HG03159 (cell line): ENCODE data around the gene TRMT2B.
"Not testable (repeated sequence)": the region's sequence is repeated elsewhere in the genome, so short reads cannot be mapped to it uniquely, and the experiment has no call there.

Experiments used
- ATAC-seq: cut with Tn5 transposase; IDR thresholded peaks from one replicate; pipeline ENCODE4 v1.9.1; 2021; ENCODE audit warnings: mild to moderate bottlenecking, moderate library complexity; ENCODE audit not compliant: unreplicated experiment

The TRMT2B gene, protein sequence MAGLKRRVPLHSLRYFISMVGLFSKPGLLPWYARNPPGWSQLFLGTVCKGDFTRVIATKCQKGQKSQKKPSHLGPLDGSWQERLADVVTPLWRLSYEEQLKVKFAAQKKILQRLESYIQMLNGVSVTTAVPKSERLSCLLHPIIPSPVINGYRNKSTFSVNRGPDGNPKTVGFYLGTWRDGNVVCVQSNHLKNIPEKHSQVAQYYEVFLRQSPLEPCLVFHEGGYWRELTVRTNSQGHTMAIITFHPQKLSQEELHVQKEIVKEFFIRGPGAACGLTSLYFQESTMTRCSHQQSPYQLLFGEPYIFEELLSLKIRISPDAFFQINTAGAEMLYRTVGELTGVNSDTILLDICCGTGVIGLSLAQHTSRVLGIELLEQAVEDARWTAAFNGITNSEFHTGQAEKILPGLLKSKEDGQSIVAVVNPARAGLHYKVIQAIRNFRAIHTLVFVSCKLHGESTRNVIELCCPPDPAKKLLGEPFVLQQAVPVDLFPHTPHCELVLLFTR

DNA sequence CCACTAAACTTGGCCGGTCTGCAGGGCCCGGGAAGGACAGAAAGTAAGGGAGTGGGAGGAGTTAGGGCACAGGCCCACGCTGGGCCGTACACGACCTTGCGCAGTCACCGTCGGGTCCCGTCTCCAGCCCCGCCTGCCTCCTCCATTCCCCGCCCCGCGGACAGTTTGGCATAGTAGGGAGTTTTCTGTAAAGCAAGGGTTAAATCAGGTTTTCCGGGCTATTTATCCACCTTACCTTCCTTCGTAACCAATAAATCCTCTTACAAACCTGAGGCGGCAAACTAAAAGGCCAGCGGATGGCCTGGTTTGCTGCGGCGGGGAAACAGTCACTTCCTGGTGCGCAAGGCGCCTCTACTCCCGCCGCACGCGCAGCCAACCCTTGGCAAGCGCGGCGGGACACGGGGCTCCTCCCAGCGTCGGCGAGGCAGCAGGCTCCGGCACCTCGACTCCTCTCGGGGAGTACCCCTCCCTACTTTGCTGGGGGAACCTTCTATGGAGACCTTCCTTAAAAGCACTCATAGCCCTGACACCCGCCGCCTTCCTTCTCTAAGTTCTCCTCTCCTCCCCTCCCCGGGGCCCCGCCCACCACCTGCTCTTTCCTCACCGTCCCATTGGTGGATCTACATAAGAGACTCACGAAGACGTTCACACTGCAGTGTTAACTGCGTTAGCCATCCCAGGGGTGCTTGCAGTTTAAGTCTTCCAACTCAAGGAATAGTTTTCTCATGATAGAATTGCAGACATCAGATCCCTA is at the start of gene TRMT2B:
Gene TRMT2B, minus strand, starts transcription at position 563 of the 754 bp plus-strand sequence. CDS start 9,822 bp downstream, outside the sequence.
- peak; percentile 91 for ATAC-seq

DNA sequence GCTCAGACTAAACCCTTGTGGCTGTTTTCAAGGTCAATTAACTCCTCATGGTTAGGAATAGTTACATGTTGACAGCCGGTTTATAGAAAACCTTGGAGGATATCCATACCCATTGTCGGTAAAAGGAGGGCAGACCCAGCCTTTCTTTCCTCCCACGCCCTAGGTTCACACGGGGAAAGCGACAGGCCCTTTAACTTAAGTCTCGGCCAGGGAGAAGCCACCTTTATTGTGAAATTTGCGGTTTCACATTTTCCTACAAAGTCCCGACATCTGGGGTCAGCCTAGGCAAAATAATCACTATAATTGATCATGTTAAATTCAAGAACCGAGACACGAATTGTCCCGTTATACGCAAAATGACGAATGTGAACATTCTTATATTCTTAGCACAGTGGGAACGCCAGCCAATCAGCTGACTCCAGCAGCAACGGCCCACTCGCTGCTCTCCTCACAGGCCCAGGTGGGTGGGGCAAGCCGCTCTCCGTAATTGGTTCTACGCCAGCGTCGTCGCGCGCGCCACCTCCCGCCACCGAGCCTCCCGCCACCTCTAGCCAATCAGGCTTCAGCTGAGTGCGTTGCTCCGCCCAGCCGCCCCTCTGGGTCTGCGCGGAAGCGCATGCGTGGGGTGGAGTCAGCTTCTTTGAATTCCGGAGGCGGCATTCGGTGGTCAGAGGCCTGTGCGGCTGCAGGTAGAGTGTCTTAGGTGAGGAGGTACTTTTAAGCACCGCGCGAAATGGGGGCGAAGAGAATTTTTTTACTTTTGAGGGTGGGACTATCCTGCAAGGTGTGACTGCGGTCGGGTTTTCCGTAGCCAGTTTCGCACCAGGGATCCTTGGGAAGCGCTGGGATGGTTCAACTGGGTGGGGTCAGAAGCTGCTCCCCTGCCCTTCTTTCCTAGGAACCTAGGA is 45.9 kb upstream of the TRMT2B start, which contains the start of gene CENPI:
Gene CENPI, plus strand, starts transcription at position 659 of the 908 bp plus-strand sequence. CDS start 2,867 bp downstream, outside the sequence.
- peak; percentile 99 for ATAC-seq

DNA sequence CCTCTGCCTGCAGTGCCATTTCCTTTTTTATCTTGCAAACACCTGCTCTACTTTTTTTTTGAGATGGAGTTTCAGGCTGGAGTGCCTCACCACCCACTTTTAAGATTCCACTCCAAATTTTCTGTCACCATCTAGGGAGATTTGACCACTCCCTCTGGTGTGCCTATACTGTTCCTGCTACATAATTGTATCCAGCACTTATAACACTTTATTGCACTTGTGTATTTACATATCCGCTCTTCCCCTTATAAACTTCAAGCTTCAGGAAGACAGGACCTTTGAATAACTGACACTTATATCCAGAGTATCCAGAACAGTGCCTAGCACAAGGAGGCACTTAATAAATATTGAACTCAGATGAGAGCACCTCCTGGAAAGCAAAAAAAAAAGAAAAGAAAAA is 39.9 kb upstream of the TRMT2B start:
- ATAC-seq = no peak

DNA sequence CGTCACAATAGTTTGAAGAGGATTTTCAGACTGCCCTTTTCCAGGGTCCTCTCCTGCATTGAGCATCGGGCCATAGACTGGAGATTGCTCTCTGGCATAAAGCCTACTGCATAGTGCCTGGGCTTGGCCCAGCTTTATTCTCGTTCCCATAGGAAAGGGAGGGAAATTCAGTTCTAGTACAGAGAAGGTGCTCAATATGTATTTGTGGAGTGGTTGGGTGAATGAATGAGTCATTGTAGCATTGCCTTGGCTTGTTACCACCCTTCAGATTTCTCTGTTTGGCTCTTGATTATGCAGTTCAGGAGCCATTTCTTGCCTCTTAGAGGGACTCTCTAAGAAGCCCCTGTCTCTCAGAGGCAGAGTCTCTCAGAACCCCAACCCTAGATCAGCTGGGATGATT is 29.3 kb upstream of the TRMT2B start:
- ATAC-seq = no peak

DNA sequence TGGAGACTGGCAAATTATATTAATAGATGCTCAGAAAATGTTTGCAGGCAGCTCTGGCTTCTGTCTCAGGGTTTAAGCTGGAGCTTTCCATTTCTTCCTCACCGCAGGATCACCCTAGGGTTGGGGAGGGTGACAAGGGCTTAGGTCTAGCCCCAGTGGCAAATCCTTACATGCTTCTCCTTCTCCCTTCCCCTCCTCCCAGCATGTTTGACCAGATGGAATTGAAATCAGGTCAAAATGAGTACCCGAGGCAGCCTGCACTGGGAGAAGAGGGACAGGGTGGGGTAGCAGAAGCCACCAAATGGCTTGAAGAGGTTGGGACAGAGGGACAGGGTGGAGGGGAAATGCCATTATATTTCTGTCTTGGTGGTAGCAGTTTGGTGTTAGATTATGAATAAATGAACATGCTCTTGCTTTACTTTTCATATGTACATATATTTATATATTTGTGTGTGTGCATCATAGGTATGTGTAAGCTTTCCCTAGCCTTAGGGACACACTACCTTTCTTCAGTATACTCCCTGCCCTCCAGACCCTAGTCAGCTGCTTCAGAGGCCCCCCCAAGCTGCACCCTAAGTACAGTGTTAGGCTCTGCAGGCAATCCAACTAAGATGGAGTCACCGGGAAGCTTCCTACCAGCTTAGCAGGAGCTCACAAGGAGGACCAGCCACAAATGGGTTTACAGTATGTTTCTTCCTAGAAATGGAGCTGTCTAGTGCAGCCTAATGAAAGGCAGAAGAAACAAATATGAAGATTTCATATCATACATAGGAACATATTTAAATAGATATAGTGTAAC is 28.6 kb upstream of the TRMT2B start:
- no peak for ATAC-seq

DNA sequence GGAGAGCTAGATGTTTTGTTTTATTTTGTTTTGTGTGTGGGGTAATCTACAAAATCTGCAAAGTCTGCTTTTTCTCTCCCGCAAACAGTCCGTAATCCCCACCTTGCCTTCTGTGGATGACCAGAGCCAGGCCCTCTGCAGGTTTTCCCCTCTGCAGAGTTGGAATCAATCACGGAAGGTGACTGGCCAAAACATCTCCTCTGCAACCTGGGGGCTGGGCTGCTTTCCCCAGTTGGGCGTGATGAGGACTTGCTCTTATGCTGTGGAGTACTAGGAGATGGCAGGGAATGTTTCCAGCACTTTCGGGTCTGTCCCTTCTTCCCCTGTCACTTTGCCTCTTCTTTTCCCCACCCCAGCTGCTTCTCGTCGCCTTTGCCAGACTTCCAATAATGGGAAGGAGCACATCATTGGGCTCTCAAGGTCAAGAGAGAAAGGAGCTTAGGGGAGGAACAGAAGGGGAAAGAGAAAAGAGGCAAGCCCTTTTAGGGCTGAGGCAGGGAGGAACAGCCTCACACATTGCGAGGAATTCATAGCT is 27.9 kb upstream of the TRMT2B start:
- ATAC-seq = no peak

DNA sequence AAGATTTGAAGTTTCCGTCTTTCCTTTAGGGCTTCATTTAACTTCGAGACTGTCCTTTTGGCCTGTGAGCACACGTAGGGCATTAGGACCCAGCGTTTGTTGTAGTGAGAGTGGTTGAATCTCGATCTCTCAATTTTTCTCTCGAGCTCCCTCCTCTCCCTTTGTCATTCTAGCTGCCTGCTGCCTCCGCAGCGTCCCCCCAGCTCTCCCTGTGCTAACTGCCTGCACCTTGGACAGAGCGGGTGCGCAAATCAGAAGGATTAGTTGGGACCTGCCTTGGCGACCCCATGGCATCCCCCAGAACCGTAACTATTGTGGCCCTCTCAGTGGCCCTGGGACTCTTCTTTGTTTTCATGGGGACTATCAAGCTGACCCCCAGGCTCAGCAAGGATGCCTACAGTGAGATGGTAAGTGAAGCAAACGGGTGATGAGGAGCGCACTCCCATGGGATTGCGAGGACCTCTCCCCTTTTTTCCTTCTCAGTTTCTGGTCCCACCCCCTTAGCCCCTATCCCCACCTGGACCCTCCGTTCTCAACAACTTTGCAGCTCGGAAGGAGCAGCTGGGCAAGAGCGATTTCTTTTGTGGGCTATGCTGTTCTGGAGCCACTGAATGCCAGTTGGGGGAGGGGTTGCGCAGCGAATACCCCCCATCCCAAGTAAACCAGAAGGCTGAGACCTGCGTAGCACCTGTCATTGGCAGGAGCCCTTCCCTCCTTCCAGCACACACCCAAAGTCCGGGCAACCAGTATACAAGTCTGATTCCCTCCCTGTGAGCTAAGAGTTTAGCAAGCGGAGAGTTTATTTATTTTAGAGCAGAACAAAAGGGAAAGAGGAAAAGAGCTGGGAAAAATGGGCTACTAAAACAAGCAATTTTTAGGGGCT is 27.0 kb upstream of the TRMT2B start, which contains the start of gene TMEM35A:
Gene TMEM35A, plus strand, starts transcription at position 164 of the 883 bp plus-strand sequence. Its CDS starts 124 bp downstream, at position 288.
- no peak for ATAC-seq

DNA sequence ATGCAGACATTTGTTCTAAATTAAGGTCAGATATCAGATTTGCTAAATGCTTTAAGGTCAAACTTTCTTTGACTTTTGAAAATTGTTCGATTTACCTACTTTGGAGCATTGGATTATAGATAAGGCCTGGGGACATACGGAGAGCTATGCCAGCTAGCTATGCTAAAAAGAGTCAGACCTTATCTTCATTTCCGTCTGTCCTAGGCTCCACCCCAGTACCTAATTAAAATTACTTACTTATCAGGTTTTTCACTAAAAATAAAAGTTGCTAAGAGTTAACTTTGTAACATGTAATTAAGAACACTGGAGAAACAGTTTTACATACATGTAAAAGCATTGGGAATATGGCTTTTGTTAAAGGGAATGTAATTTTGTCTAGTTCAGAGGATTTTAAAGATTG is 19.7 kb upstream of the TRMT2B start:
- no peak for ATAC-seq

DNA sequence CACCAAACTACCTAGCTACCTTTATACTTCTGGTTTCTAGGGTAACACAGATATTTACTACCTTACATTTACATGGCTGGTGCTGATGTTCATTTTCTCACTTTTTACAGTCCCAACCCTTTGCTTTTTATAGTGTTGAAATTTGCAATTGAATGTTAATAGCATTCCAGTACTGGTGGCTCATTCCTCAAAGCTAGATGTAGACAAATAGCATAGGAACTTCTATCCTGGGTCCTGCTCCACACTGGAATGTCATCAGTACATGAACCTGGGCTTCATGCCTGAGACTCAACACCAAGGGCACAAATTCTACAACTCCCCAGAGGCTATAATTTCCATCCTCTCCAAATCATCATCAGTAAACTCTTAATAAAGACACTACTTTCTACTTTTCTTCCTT is 10.3 kb upstream of the TRMT2B start:
- no peak for ATAC-seq

DNA sequence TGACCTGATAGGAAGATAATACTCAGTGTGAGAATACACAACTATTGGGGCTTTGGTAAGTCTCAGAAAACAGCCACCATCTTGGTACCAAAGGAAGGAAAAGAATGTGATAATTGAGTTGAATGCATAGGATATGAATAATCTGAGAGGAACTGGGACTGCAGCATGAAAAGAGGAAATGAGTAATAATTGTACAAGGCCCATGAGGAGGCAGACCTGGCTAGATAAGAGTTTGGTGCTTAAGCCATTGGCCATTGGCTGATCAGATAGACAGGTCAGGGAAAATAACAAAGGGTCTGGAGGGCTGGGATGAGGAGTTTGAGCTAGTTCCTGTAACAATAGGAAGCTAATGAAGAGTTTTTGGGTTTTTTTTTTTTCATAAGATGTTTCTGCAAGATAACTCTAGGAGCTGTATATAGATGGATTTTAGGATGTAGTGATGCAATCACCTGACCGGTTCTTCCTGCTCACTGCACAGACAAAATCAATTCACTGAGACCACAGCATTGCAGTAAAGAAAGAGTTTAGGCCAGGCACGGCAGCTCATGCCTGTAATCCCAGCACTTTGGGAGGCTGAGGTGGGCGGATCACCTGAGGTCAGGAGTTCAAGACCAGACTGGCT is 5.3 kb upstream of the TRMT2B start:
- peak; percentile 94 for ATAC-seq

DNA sequence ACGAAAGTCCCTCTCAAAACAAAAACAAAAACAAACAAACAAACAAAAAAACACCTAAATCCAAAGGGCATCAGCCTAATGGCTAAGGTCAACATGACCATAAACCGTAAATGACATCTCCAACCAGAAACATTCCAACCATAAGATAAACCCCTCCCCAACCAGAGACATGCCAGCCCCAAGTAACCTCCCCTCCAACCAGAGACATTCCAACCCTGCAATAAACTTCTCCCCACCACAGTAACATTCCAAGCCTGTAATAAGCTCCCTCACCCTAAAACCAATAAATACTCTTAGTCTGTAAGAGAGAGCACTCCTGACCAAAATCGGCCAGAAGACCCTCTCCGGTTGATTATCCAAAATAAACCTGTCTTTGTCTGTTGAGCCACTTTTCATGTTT is 4.6 kb upstream of the TRMT2B start:
- not testable (repeated sequence) for ATAC-seq

DNA sequence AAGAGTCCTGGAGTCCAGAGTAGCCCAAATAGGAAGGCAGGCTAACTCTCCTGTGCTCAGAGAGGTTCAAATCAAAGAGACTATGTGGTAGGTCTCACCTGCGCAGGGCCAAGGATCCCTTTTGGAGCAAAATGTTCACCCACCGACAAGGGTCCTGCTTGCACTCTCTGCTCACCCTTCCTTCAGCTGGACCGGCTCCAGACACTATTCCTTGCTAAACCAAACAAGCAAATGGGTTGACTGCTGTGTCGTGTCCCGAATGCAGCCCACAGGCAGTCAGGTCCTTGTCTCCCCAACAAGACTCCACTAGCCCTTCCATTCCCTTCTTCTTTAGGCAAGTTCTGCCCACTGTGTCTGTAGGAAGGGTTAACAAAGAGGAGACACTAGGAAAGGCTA is 760 bp downstream of the TRMT2B start:
- no peak for ATAC-seq

DNA sequence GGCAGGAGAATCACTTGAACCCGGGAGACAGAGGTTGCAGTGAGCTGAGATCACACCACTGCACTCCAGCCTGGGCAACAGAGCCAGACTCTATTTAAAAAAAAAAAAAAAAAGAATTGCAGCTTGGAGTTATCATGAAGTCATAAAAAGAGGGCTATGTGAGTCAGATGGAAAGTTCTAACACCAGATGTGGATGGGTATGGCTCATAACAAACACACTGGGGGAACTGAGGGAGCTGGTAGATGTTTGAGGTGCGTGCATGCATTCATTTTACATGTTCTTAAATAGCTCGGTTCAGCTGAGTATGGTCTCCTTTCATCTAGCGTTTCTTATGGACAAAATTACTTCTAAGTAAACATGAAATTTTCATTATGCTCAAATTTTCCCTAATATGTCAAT is 11.7 kb downstream of the TRMT2B start:
- ATAC-seq = no peak

DNA sequence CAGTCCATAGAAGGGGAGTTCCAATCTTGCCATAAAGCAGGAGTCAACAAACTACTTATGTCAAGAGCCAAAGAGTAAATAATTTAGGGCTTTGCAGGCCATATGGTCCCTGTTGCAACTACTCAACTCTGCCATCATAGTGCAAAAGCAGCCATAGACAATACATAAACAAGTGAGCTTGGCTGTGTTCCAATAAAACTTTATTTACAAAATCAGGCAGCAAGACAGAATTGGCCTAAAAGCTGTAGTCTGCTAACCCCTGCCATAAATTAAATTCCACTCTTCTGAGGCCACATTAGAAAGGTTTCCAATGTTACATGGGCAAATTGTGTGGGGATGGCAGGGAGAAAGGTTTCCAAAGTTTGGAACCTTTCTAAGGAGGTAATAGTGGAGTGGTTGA is 14.7 kb downstream of the TRMT2B start:
- ATAC-seq = no peak

DNA sequence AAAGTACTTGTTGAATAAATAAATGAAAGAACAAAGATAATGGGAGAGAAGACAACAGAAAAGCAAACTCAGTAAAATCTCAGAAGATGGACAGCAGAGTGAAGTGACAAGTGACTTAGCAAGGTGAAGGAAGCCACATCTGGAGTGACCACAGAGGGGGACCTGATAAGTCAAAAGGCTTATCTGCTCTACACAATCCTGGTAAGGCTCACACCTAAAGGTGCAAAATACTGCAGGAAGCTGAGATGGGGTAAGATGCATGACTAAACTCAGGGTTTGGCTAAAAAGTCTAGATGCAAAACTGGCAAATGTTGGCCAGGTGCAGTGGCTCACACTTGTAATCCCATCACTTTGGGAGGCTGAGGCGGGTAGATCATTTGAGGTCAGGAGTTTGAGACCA is 22.2 kb downstream of the TRMT2B start:
- no peak for ATAC-seq

DNA sequence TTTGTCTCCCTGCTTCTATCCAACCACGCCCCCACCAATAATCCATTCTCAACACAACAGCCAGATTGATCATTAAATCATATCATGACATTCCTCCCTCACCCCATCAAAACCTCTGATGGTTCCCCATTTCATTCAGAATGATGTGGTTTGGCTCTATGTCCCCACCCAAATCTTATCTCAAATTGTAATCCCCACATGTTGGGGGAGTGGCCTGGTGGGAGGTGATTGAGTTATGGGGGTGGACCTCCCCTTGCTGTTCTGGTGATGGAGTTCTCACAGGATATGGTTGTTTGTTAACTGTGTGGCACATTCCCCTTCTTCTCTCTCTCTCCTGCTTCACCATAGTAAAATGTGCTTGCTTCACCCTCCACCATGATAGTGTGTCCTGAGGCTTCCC is 23.3 kb downstream of the TRMT2B start:
- ATAC-seq = no peak

DNA sequence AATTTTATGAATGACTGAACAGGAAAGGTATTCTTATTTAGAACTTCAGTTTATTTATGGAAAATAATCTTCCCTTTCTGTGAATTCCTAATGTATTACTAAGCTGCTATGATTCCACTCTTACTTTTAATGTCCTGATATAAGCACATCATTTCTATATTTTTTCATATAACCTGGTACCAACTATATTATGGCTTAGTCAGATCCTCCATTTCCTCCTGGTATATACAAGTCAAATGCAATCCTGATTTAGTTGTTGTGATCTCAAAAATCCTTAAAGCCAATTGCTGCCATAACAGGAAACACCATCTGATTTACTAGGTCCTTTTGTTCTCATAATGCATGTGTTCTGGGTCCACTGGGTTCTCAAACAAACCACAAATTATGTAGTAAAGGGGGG is 26.8 kb downstream of the TRMT2B start:
- no peak for ATAC-seq

DNA sequence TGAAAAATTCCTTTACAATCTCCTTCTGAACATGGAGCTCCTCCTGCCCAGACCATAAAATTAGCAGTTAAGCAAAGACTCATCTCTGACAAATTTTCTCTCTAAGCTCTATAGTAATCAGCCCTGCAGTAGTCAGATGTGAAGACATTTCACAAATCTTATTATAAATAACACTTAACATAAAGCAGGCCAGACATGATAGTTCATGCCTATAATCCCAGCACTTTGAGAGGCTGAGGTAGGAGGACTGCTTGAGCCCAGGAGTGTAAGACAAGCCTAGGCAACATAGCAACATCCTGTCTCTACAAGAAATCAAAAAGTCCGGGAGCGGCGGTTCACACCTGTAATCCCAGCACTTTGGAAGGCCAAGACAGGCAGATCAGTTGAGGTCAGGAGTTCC is 29.9 kb downstream of the TRMT2B start:
- no peak for ATAC-seq
